ENCODE results near the gene TFF1.

Gene TFF1

DNA sequence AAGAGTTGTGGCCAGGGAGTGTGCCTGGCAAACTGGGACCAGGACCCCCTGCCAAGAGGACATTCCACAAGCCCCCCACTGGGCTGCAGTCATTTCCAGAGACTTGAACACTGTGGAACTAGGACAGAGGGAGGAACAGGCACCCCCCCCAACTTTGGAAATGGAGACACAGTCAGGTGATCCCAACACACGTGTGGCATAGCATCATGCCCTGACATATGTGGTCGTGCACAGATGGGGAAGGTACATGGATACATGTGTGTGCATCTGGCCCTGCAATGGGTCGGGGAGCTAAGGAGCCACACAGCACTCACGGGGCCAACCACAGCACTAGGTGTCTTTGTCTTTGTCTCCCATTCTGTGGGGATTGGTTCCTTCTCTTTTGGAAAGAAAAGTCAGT lies 44.5 kb downstream of the TFF1 start:
- Histone ChIP-seq H3K4me3 (ENCODE audit: low read length, poor library complexity, severe bottlenecking) (no peak overlapping the region), H3F3A (ENCODE audit: low read depth) (no peaks in the 10 kb centered on the region; the same call in 1 of the 2 replicates), H3K9me2 (replicated peaks; ENCODE audit: low read depth, low read length) (no peaks in the 10 kb centered on the region), H3K9ac (ENCODE audit: low read depth, low read length, poor library complexity, severe bottlenecking) (no peak overlapping the region), H4K20me1 (ENCODE audit: insufficient read depth, low read length, poor library complexity, severe bottlenecking) (no peaks in the 10 kb centered on the region), H3K4me2 (ENCODE audit: low read depth, low read length, poor library complexity, severe bottlenecking) (no peak overlapping the region), H2AFZ (ENCODE audit: low read length) (no peak overlapping the region), H3K79me2 (ENCODE audit: insufficient read depth, low read length) (no peaks in the 10 kb centered on the region), H3K9me3 (ENCODE audit: insufficient read depth, low read depth, low read length) (peaks cover 6% of the 10 kb centered on the region; the same call in 1 of the 2 replicates), H3K27me3 (ENCODE audit: insufficient read depth, low read length, poor library complexity, severe bottlenecking) (no peaks in the 10 kb centered on the region), H3K4me1 (ENCODE audit: insufficient read depth, low read length, poor library complexity, severe bottlenecking) (peaks cover 33% of the 10 kb centered on the region), H3K36me3 (ENCODE audit: insufficient read depth, low read length) (no peaks in the 10 kb centered on the region)
- TF ChIP-seq EZH2phosphoT487 (IDR thresholded peaks at IDR 0.05; ENCODE audit: borderline replicate concordance) = no peak
- TF ChIP-seq, protein P1, sequence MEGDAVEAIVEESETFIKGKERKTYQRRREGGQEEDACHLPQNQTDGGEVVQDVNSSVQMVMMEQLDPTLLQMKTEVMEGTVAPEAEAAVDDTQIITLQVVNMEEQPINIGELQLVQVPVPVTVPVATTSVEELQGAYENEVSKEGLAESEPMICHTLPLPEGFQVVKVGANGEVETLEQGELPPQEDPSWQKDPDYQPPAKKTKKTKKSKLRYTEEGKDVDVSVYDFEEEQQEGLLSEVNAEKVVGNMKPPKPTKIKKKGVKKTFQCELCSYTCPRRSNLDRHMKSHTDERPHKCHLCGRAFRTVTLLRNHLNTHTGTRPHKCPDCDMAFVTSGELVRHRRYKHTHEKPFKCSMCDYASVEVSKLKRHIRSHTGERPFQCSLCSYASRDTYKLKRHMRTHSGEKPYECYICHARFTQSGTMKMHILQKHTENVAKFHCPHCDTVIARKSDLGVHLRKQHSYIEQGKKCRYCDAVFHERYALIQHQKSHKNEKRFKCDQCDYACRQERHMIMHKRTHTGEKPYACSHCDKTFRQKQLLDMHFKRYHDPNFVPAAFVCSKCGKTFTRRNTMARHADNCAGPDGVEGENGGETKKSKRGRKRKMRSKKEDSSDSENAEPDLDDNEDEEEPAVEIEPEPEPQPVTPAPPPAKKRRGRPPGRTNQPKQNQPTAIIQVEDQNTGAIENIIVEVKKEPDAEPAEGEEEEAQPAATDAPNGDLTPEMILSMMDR (conservative IDR thresholded peaks at IDR 0.05; ENCODE audit: low read length) = no peak

DNA sequence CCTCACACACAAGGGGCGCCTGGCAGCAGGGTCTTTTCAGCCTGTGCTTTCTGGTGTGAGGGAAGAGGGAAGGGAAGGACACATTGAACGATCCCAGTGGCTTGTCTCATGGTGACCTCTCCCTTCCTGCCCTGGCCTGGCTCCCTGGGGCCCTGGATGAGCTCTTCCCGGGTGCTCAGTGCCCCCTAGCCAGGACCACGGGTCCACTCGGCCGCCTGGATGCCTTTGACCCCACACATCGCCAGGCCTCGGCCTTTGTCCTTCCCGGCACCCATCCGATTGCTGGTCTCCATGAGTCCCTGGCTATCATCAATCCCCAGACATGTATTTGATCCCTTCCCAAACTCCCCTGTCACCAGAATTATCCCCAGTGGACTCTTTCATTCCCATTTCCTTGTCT lies 45.1 kb downstream of the TFF1 start:
- Histone ChIP-seq H3K79me2 (ENCODE audit: insufficient read depth, low read length) (no peaks in the 10 kb centered on the region), H3K9ac (ENCODE audit: low read depth, low read length, poor library complexity, severe bottlenecking) (no peak overlapping the region), H3K4me2 (ENCODE audit: low read depth, low read length, poor library complexity, severe bottlenecking) (no peak overlapping the region), H3F3A (ENCODE audit: low read depth) (no peaks in the 10 kb centered on the region; the same call in 1 of the 2 replicates), H2AFZ (ENCODE audit: low read length) (no peak overlapping the region), H3K4me1 (ENCODE audit: insufficient read depth, low read length, poor library complexity, severe bottlenecking) (peaks cover 33% of the 10 kb centered on the region), H3K9me3 (ENCODE audit: insufficient read depth, low read depth, low read length) (peaks cover 6% of the 10 kb centered on the region; the same call in 1 of the 2 replicates), H4K20me1 (ENCODE audit: insufficient read depth, low read length, poor library complexity, severe bottlenecking) (no peaks in the 10 kb centered on the region), H3K4me3 (ENCODE audit: low read length, poor library complexity, severe bottlenecking) (no peak overlapping the region), H3K36me3 (ENCODE audit: insufficient read depth, low read length) (no peaks in the 10 kb centered on the region), H3K27me3 (ENCODE audit: insufficient read depth, low read length, poor library complexity, severe bottlenecking) (no peaks in the 10 kb centered on the region), H3K9me2 (replicated peaks; ENCODE audit: low read depth, low read length) (no peaks in the 10 kb centered on the region)
- TF ChIP-seq, protein P1 (conservative IDR thresholded peaks at IDR 0.05; ENCODE audit: low read length) = no peak
- TF ChIP-seq EZH2phosphoT487 (IDR thresholded peaks at IDR 0.05; ENCODE audit: borderline replicate concordance) = no peak

DNA sequence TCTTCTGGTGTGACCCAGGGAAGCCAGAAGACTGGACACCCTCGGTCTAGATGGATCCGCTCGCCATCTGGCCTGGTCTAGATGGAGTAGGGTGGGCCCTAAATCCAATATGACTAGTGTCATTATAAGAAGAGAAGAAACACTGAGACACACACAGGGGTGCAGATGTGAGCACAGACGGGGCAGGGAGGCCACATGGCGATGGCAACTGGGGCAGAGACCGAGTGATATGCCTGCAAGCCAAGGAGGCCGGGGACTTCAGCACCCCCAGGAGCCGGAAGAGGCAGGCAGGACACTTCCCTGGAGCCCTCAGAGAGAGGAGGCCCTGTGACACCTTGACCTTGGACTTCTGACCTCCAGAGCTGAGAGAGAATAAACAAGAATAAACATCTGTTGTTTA lies 45.5 kb downstream of the TFF1 start:
- no peak overlapping the region for H3K4me2 ChIP-seq (ENCODE audit: low read depth, low read length, poor library complexity, severe bottlenecking)
- no peaks in the 10 kb centered on the region for H3K79me2 ChIP-seq (ENCODE audit: insufficient read depth, low read length)
- no peaks in the 10 kb centered on the region for H4K20me1 ChIP-seq (ENCODE audit: insufficient read depth, low read length, poor library complexity, severe bottlenecking)
- no peaks in the 10 kb centered on the region for H3K36me3 ChIP-seq (ENCODE audit: insufficient read depth, low read length)
- no peak overlapping the region for H3K9ac ChIP-seq (ENCODE audit: low read depth, low read length, poor library complexity, severe bottlenecking)
- no peak overlapping the region for H2AFZ ChIP-seq (ENCODE audit: low read length)
- peaks cover 33% of the 10 kb centered on the region for H3K4me1 ChIP-seq (ENCODE audit: insufficient read depth, low read length, poor library complexity, severe bottlenecking)
- TF ChIP-seq, protein P1 (conservative IDR thresholded peaks at IDR 0.05; ENCODE audit: low read length) = no peak
- no peak for TF ChIP-seq EZH2phosphoT487 (IDR thresholded peaks at IDR 0.05; ENCODE audit: borderline replicate concordance)
- H3K4me3 ChIP-seq (ENCODE audit: low read length, poor library complexity, severe bottlenecking) = no peak overlapping the region
- peaks cover 6% of the 10 kb centered on the region; the same call in 1 of the 2 replicates for H3K9me3 ChIP-seq (ENCODE audit: insufficient read depth, low read depth, low read length)
- no peaks in the 10 kb centered on the region for H3K9me2 ChIP-seq (replicated peaks; ENCODE audit: low read depth, low read length)
- H3F3A ChIP-seq (ENCODE audit: low read depth) = no peaks in the 10 kb centered on the region; the same call in 1 of the 2 replicates
- H3K27me3 ChIP-seq (ENCODE audit: insufficient read depth, low read length, poor library complexity, severe bottlenecking) = no peaks in the 10 kb centered on the region

All from Loucy (cell line).